Progenitor cell of endocrine pancreas (in vitro differentiated cells): ENCODE results near the gene CCDC69. TPM values are rescaled to one million over a fixed set of nuclear protein-coding genes. Genes with fewer than 3 reads are reported as not detected.

Source experiments
- DNase-seq: peaks from one replicate; pipeline ENCODE4 v3.0.0; 2021; ENCODE audit warnings: low spot score; ENCODE audit not compliant: unreplicated experiment
- H3K27ac Mint-ChIP-seq: 2 replicates; pipeline ENCODE4 v1.8.0; 2021; ENCODE audit warnings: mild to moderate bottlenecking, moderate library complexity, mixed read lengths
- H3K27me3 Mint-ChIP-seq: 2 replicates; pipeline ENCODE4 v1.8.0; 2021; ENCODE audit warnings: mixed read lengths
- H3K36me3 Mint-ChIP-seq: 2 replicates; pipeline ENCODE4 v1.8.0; 2022; ENCODE audit warnings: mixed read lengths; ENCODE audit not compliant: insufficient read depth
- H3K4me1 Mint-ChIP-seq: 2 replicates; pipeline ENCODE4 v1.8.0; 2021; ENCODE audit warnings: low read depth, mixed read lengths
- H3K4me3 Mint-ChIP-seq: 2 replicates; pipeline ENCODE4 v1.8.0; 2021; ENCODE audit warnings: low read depth, mild to moderate bottlenecking, moderate library complexity, mixed read lengths
- H3K9me3 Mint-ChIP-seq: 2 replicates; pipeline ENCODE4 v1.8.0; 2021; ENCODE audit warnings: low read depth, mixed read lengths
- total RNA-seq: library from RNA; stranded (reverse); gene quantifications from 2 replicates; pipeline ENCODE4 v1.2.1, GENCODE V29; 2021
- TF ChIP-seq, protein P1 (sequence below): fragments of 200-600 bp; sonication (generic); IDR thresholded peaks from one replicate; pipeline ENCODE4 v1.5.0; 2021; ENCODE audit warnings: antibody characterized with exemption, mild to moderate bottlenecking; ENCODE audit not compliant: unreplicated experiment

CCDC69 gene
- total RNA-seq, 1 donor from 2014 or later: 4.6 TPM

DNA sequence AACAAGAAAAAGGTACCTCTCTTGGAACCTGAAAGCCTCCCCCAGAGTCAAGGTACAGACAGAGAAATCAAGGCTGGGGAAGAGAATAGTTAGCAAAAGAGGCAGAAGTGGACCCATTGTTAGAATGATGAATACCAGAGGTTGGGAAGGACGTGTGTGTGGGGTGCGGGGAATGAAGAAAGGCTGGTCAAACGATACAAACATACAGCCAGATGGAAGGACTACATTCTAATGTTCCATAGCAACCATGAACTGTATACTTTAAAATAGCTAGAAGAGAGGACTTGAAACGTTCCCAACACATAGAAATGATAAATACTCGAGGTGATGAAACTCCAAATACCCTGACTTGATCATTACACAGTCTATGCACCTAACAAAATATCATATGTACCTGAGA, 7.1 kb downstream of the CCDC69 start:
- TF ChIP-seq, protein P1, sequence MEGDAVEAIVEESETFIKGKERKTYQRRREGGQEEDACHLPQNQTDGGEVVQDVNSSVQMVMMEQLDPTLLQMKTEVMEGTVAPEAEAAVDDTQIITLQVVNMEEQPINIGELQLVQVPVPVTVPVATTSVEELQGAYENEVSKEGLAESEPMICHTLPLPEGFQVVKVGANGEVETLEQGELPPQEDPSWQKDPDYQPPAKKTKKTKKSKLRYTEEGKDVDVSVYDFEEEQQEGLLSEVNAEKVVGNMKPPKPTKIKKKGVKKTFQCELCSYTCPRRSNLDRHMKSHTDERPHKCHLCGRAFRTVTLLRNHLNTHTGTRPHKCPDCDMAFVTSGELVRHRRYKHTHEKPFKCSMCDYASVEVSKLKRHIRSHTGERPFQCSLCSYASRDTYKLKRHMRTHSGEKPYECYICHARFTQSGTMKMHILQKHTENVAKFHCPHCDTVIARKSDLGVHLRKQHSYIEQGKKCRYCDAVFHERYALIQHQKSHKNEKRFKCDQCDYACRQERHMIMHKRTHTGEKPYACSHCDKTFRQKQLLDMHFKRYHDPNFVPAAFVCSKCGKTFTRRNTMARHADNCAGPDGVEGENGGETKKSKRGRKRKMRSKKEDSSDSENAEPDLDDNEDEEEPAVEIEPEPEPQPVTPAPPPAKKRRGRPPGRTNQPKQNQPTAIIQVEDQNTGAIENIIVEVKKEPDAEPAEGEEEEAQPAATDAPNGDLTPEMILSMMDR: no peak
- Mint-ChIP-seq H3K27ac (no peak overlapping the region), H3K27me3 (peaks cover 8% of the 10 kb centered on the region), H3K9me3 (no peaks in the 10 kb centered on the region), H3K4me1 (peaks cover 2% of the 10 kb centered on the region), H3K36me3 (no peaks in the 10 kb centered on the region), H3K4me3 (no peak overlapping the region)
- DNase-seq: no peak

DNA sequence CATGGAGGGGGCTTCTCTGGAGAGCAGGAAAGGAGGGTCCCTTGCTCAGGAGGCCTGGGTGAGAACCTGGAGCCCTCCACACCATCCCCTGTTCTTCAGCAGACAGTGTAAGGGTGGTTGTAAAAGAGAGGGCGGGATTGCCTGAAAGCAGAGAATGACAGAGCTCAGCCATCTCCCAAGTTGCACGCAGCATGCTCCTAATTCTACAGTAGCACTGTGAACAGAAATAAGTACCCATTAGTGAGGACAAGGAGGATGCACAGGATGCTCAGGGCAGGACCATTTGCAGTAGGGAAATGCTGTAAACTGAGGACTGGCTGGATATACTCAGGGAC, 8.4 kb downstream of the CCDC69 start:
- H3K27me3 Mint-ChIP-seq: no peaks in the 10 kb centered on the region
- no peak overlapping the region for H3K4me3 Mint-ChIP-seq
- H3K4me1 Mint-ChIP-seq: peaks cover 2% of the 10 kb centered on the region
- DNase-seq: no peak
- no peaks in the 10 kb centered on the region for H3K36me3 Mint-ChIP-seq
- TF ChIP-seq, protein P1: no peak
- H3K9me3 Mint-ChIP-seq: no peaks in the 10 kb centered on the region
- H3K27ac Mint-ChIP-seq: no peak overlapping the region

DNA sequence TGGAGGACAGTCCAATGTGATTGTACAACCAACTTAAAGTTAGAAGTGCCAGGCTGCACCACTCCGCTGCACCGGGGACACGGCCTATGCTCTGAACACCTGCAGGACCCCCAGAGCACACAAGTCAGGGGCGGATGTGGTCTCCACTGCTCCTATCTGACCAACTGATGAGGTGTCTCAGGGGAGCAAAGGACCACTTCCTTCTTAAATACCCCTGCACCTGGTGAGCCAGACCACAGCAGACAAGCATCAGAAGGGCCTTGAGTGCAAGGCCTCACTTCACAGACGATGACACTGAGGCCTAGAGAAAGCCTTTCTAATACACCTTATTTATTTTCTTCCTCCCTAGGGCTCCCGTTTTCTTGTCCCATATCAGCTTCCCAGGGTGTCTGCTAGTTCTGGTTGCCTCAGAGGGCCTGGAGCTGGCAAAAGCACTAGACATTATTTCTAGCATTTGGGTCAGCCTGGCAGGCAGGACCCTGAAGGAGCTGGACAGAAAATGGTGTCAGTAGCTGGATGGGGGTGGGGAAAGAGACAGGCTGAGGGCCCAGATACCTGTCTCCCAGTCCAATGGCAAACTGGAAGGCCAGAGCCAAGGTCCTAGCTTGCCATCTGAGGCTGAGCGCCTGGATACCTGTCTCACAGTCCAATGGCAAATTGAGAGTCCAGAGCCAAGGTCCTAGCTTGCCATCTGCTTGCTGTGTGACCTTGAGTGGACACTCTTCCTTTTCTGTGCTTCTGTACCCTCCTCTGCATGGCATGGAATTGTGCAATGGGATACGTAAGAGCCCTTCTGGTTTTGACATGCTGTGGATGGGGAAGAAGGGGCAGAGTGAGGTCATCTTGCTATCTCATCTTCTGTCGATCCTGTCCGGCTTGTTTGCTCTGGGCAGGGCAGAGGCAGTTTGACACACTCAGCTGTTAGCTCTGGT, 9.0 kb downstream of the CCDC69 start:
- no peaks in the 10 kb centered on the region for H3K36me3 Mint-ChIP-seq
- H3K9me3 Mint-ChIP-seq: no peaks in the 10 kb centered on the region
- TF ChIP-seq, protein P1: no peak
- no peaks in the 10 kb centered on the region for H3K27me3 Mint-ChIP-seq
- peaks cover 2% of the 10 kb centered on the region for H3K4me1 Mint-ChIP-seq
- no peak overlapping the region for H3K27ac Mint-ChIP-seq
- no peak overlapping the region for H3K4me3 Mint-ChIP-seq
- no peak for DNase-seq

DNA sequence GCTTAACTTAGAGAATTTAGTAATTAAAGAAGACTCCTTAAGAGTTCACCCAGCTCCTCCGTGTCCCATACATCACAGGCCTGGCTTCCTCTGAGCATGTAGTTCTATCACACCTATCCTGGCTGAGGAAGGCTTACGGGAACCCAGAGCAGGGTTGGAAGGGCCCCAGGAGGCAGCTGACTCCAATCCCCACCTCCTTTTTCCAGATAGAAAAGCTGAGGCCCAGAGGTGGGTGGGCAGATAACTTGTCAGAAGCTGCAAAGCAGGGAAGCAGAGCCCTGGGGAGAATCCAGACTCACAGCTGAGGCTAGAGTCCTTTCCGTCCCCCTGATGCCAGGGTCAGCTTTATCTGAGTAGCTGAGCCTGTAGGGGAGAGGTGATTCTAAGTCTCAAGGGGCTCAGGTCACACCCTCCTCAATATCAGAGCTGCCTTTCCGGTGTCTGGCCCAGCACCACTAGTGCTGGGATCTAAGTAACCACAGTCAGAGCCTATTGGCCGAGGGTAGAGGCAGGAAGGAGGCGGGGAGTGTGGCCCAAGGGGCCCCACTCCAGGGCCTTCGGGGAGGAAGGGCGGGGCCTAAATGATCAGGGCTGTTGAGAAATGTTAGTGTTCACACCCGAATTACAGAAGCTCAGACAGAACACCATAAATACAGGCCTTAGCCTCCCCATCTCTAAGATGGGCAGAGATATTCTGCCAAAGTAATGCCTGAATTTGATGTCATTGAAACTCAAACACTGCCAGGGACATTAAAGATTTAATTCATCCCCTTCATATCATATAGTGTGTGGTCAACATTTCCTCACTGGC, 9.9 kb downstream of the CCDC69 start:
- Mint-ChIP-seq H3K27me3 (no peaks in the 10 kb centered on the region), H3K36me3 (no peaks in the 10 kb centered on the region), H3K4me3 (no peak overlapping the region), H3K9me3 (no peaks in the 10 kb centered on the region), H3K4me1 (peaks cover 2% of the 10 kb centered on the region), H3K27ac (no peak overlapping the region)
- TF ChIP-seq, protein P1: no peak
- DNase-seq: no peak

DNA sequence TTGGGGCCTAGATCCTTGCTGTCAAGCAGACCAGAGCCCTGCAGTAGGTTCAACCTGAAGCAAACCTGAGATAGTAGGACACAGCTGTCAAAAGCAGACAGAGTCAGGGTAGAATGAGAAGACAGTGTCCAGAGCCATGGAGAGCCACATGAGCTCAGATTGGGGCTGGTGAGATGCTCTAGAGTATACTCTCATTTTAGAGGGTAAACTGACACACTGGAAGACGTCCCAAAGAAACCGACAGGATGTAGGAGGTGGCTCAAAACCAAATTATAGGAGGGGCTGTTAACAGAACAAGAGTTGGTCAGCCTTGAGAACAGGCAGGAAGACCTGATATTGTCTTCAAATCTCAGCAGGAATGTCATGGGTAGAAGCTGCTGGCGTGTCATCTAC, 11.5 kb downstream of the CCDC69 start:
- Mint-ChIP-seq H3K27me3 (no peaks in the 10 kb centered on the region), H3K9me3 (no peaks in the 10 kb centered on the region), H3K27ac (no peak overlapping the region), H3K4me3 (no peak overlapping the region), H3K4me1 (peaks cover 2% of the 10 kb centered on the region), H3K36me3 (no peaks in the 10 kb centered on the region)
- TF ChIP-seq, protein P1: no peak
- DNase-seq: no peak
